ENCODE data around the gene POGK.

The POGK gene

GRCh38 chr1:166843769-166844596 is 4.7 kb downstream of the POGK start:
- Mint-ChIP-seq H3K4me1 (peaks cover 85% of the 10 kb centered on the region), H3K36me3 (peaks cover 88% of the 10 kb centered on the region), H3K4me3 (no peak overlapping the region), H3K9me3 (no peaks in the 10 kb centered on the region), H3K27ac (peak overlapping the region; percentile 92)
- ATAC-seq: no peak
- DNase-seq (ENCODE audit: low spot score in 2 of 2): no peak

GRCh38 chr1:166844791-166845190 is 5.5 kb downstream of the POGK start:
- H3K9me3 Mint-ChIP-seq: no peaks in the 10 kb centered on the region
- H3K36me3 Mint-ChIP-seq: peaks cover 94% of the 10 kb centered on the region
- no peak for DNase-seq (ENCODE audit: low spot score in 2 of 2)
- H3K4me1 Mint-ChIP-seq: peaks cover 88% of the 10 kb centered on the region
- ATAC-seq: no peak
- no peak overlapping the region for H3K4me3 Mint-ChIP-seq
- H3K27ac Mint-ChIP-seq: peak overlapping the region; percentile 92

- no peak for DNase-seq (ENCODE audit: low spot score in 2 of 2)
- Mint-ChIP-seq H3K4me3 (no peak overlapping the region), H3K36me3 (peaks cover 100% of the 10 kb centered on the region), H3K9me3 (no peaks in the 10 kb centered on the region), H3K27ac (peak overlapping the region; percentile 69), H3K4me1 (peaks cover 90% of the 10 kb centered on the region)
- peak; percentile 89 for ATAC-seq
Observed at GRCh38 chr1:166848193-166848592, 8.9 kb downstream of the POGK start.

GRCh38 chr1:166849135-166849534 is 9.9 kb downstream of the POGK start:
- H3K9me3 Mint-ChIP-seq: no peaks in the 10 kb centered on the region
- ATAC-seq (no peak), DNase-seq (ENCODE audit: low spot score in 2 of 2) (peak in 1 of 2 donors; percentile 37)
- peaks cover 89% of the 10 kb centered on the region for H3K4me1 Mint-ChIP-seq
- H3K36me3 Mint-ChIP-seq: peaks cover 100% of the 10 kb centered on the region
- no peak overlapping the region for H3K4me3 Mint-ChIP-seq
- no peak overlapping the region for H3K27ac Mint-ChIP-seq

DNA sequence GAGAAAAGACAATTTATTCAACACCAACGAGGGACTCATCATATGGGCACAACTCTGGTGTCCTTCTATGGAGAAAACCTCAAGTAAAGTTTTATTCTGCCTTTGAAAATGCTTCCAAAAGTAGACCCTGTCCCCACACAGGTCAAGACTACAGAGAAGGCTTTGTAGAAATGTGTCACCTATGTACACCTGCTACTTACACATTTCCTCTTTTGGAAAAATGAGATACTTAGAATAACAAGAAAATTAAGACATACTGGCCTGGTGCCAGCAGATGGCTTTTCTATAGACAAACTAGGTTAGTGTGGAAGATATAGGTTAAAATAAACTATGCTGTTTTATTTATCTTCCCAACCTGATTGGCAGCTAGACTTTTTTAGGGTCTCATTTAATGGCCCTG is 13.6 kb downstream of the POGK start:
- no peak overlapping the region for H3K4me3 Mint-ChIP-seq
- H3K9me3 Mint-ChIP-seq: no peaks in the 10 kb centered on the region
- ATAC-seq (no peak), DNase-seq (ENCODE audit: low spot score in 2 of 2) (no peak)
- peaks cover 61% of the 10 kb centered on the region for H3K4me1 Mint-ChIP-seq
- peaks cover 100% of the 10 kb centered on the region for H3K36me3 Mint-ChIP-seq
- peak overlapping the region; percentile 82 for H3K27ac Mint-ChIP-seq

DNA sequence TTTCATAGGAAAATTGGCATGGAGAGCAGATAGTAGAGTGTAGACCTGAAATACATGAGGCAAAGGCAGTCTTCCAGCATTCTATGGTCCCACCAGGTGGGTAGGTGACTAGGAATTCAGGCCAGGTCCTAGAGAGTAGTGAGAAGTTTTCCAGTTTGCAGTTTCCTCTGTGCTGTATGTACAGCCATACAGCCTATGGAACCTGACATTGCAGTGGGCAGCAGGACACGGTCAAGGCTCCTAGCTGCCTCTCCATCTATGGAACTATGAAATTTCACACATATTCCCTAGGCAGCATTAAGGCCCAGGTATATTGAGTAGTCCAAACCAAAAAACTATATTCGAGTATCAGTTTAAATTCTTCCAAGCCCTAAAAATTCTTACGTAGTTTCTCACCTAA is 16.3 kb downstream of the POGK start:
- no peak for ATAC-seq
- Mint-ChIP-seq H3K27ac (peak overlapping the region; percentile 68), H3K4me1 (peaks cover 39% of the 10 kb centered on the region), H3K4me3 (no peak overlapping the region), H3K36me3 (peaks cover 100% of the 10 kb centered on the region), H3K9me3 (no peaks in the 10 kb centered on the region)
- peak in 1 of 2 donors; percentile 26 for DNase-seq (ENCODE audit: low spot score in 2 of 2)

DNA sequence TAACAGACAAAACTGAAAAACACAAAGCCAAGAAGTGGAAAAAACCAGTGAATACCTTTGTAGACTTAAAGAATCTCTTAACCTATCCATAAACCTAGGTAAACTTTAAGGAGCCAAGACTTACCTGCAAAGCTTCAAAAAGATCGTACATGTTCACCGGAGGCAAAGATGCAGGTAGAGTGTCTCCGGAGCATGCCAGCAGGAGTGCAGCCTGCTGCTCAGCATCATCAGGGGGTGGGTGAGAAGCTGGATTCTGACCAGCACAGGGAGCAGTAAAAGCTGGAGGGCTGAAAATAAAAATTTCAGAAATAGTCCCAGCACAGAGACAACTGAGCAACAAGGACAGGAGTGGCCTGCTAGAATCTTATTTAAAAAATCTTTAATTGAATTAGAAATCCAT is 18.7 kb downstream of the POGK start:
- Mint-ChIP-seq H3K9me3 (no peaks in the 10 kb centered on the region), H3K4me1 (peaks cover 23% of the 10 kb centered on the region), H3K36me3 (peaks cover 100% of the 10 kb centered on the region), H3K27ac (peak overlapping the region; percentile 30), H3K4me3 (no peak overlapping the region)
- DNase-seq (ENCODE audit: low spot score in 2 of 2) (no peak), ATAC-seq (no peak)

- no peak overlapping the region for H3K4me3 Mint-ChIP-seq
- DNase-seq (ENCODE audit: low spot score in 2 of 2) (no peak), ATAC-seq (no peak)
- H3K9me3 Mint-ChIP-seq: no peaks in the 10 kb centered on the region
- H3K27ac Mint-ChIP-seq: peak overlapping the region; percentile 30
- H3K36me3 Mint-ChIP-seq: peaks cover 100% of the 10 kb centered on the region
- peaks cover 18% of the 10 kb centered on the region for H3K4me1 Mint-ChIP-seq
Observed at GRCh38 chr1:166858726-166859419, 19.6 kb downstream of the POGK start.

- Mint-ChIP-seq H3K4me3 (no peak overlapping the region), H3K27ac (peak overlapping the region; percentile 30), H3K9me3 (no peaks in the 10 kb centered on the region), H3K36me3 (peaks cover 100% of the 10 kb centered on the region), H3K4me1 (peaks cover 10% of the 10 kb centered on the region)
- no peak for ATAC-seq
- DNase-seq (ENCODE audit: low spot score in 2 of 2): no peak
Observed at GRCh38 chr1:166859597-166859996, 20.3 kb downstream of the POGK start.

DNA sequence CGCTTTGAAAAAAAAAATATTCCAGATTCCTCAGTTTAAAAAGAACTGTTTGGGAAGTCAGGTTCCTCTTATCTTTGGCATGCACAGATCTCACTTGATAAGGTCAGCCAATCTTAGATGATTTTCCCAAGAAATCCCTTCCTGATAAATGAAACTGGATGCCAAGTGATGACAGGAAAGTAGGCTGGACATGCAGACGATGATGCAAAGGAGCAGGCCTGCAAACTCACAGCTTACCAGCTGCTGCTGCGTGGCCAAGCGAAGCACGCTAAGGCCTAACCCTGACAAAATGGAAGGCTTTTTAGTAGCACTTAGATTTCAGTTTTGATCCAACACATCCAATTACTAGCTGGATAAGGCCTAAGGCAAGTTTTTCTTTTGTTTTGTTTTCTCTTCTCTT is 26.7 kb downstream of the POGK start:
- Mint-ChIP-seq H3K27ac (no peak overlapping the region), H3K4me1 (peaks cover 26% of the 10 kb centered on the region), H3K9me3 (no peaks in the 10 kb centered on the region), H3K36me3 (peaks cover 84% of the 10 kb centered on the region), H3K4me3 (no peak overlapping the region)
- ATAC-seq (no peak), DNase-seq (ENCODE audit: low spot score in 2 of 2) (peak in 1 of 2 donors; percentile 33)

- no peak overlapping the region for H3K4me3 Mint-ChIP-seq
- peaks cover 63% of the 10 kb centered on the region for H3K36me3 Mint-ChIP-seq
- DNase-seq (ENCODE audit: low spot score in 2 of 2): peak in 1 of 2 donors; percentile 40
- H3K4me1 Mint-ChIP-seq: peaks cover 24% of the 10 kb centered on the region
- H3K9me3 Mint-ChIP-seq: no peaks in the 10 kb centered on the region
- H3K27ac Mint-ChIP-seq: peak overlapping the region; percentile 67
- no peak for ATAC-seq
Observed at GRCh38 chr1:166868639-166869038, 29.4 kb downstream of the POGK start.

DNA sequence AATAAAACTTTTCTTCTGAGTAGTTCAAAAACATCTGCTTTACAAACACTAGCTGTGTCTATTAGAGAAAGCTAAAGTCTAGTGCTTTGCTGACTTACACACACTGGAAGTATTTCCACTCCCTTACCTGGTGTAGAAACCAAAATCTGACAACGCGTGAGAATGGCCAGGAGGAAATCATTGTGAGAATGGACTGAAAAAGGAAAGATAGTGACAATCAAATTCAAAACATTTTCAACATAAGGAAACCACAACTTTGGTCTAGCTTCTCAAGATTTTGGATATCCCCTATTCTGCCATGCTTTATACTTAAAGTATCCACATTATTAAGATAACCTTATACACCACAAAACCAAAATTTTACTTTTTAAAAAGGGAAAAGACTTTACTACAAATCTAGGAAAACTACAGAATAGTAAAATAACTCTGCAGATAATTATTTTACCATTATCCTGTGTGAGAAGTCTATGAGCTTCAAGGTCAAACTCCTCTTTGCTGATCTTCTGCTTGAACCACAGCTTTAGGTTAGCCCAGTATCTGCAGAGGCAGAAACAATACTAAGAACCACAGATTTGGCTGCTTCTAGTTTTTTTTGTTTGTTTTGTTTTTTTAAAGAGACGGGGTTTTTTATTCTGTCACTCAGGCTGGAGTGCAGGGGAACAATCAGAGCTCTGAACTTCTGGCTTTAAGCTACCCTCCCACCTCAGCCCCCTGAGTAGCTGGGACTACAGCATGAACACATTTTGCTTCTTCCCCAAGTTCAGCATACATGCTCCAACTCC is 30.2 kb downstream of the POGK start:
- H3K36me3 Mint-ChIP-seq: peaks cover 55% of the 10 kb centered on the region
- ATAC-seq (no peak), DNase-seq (ENCODE audit: low spot score in 2 of 2) (no peak)
- peak overlapping the region; percentile 67 for H3K27ac Mint-ChIP-seq
- H3K4me1 Mint-ChIP-seq: peaks cover 27% of the 10 kb centered on the region
- no peak overlapping the region for H3K4me3 Mint-ChIP-seq
- no peaks in the 10 kb centered on the region for H3K9me3 Mint-ChIP-seq

DNA sequence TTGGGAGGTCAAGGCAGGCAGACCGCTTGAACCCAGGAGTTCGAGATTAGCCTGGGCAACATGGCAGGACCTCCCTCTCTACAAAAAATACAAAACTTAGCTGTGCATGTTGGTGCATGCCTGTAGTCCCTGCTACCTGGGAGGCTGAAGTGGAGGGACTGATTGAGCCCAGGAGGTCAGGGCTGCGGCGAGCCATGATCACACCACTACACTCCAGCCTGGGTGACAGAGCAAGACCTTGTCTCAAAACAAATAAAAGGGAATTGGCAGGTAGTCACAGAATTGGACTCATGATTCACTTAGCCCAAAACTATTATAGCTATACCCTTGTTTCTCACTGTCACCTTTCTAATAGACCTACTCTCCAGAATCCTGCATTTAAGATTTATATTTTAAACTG is 31.3 kb downstream of the POGK start:
- H3K9me3 Mint-ChIP-seq: no peaks in the 10 kb centered on the region
- H3K36me3 Mint-ChIP-seq: peaks cover 44% of the 10 kb centered on the region
- peak overlapping the region; percentile 78 for H3K27ac Mint-ChIP-seq
- no peak for DNase-seq (ENCODE audit: low spot score in 2 of 2)
- H3K4me3 Mint-ChIP-seq: no peak overlapping the region
- no peak for ATAC-seq
- H3K4me1 Mint-ChIP-seq: peaks cover 37% of the 10 kb centered on the region

DNA sequence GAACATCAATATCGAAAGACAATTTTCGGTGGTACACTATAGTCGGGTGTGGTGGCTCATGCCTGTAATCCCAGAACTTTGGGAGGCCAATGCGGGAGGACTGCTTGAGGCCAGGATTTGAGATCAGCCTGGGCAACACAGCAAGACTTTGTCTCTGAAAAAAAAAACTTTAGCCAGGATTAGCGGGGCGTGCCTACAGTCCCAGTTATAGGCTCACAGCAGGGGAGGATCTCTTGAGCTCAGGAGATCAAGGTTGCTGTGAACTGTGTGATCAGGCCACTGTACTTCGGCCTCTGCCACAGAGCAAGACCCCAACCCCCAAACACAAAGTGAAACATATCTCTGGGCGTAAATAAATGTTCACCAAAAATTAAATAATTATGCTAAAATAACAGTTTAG is 35.2 kb downstream of the POGK start:
- Mint-ChIP-seq H3K4me3 (peak overlapping the region; percentile 88), H3K27ac (no peak overlapping the region), H3K9me3 (no peaks in the 10 kb centered on the region), H3K4me1 (peaks cover 33% of the 10 kb centered on the region), H3K36me3 (peaks cover 14% of the 10 kb centered on the region)
- ATAC-seq (no peak), DNase-seq (ENCODE audit: low spot score in 2 of 2) (no peak)

DNA sequence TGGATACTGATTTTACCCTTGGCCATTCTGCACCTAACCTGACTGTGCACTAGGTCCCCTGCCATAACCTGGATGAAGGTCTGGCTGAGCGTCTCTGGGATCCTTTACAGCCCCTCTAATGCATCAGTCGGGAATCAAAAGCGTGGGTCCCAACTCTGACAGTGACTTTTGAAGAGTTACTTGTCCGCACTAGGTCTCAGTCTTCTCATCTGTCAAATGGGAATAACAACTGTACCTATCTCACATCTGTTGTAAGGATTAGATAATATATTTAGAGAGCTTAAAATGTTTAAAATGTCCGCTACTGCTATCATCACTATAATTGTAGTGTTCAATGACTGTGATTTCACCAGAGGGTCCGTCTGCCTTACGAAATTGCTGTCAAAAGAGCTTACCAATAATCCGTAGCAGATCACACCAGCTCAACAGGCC is 36.0 kb downstream of the POGK start:
- ATAC-seq: no peak
- DNase-seq (ENCODE audit: low spot score in 2 of 2): no peak
- H3K27ac Mint-ChIP-seq: peak overlapping the region; percentile 96
- H3K36me3 Mint-ChIP-seq: peaks cover 14% of the 10 kb centered on the region
- peak overlapping the region; percentile 88 for H3K4me3 Mint-ChIP-seq
- H3K4me1 Mint-ChIP-seq: peaks cover 28% of the 10 kb centered on the region
- H3K9me3 Mint-ChIP-seq: no peaks in the 10 kb centered on the region

All from stimulated activated effector memory CD8-positive, alpha-beta T cell treated with anti-CD3 and anti-CD28 coated beads, Interleukin-12 subunit alpha, Interleukin-12 subunit beta, amount 100 ng/mL, for 72 hours (primary cell).